AG10803 (cell line): ENCODE measurements around the gene ITPR1.
"Not testable (repeated sequence)": the region's sequence is repeated elsewhere in the genome, so short reads cannot be mapped to it uniquely, and the experiment has no call there.

ENCODE experiments used
- DNase-seq: peaks from one replicate; pipeline ENCODE4 v3.0.0; 2010; ENCODE audit warnings: low read depth
- H3K4me3 ChIP-seq: 2 replicates; pipeline ENCODE4 v1.5.1; 2011; ENCODE audit warnings: mild to moderate bottlenecking, low read length, control low read depth
- CTCF ChIP-seq: conservative IDR thresholded peaks from 2 replicates; pipeline ENCODE4 v1.5.1; 2011; ENCODE audit warnings: mild to moderate bottlenecking, low read length, control low read depth, inconsistent platforms

Gene ITPR1

GRCh38 chr3:4493014-4493940 lies at the start of gene ITPR1:
ITPR1 (plus strand) TSS chr3:4493348; CDS start chr3:4516492, 23,144 bp downstream.
- no peak for TF ChIP-seq CTCF
- peak within 1 kb of the TSS; percentile 87 for H3K4me3 ChIP-seq
- DNase-seq = peak; percentile 97

GRCh38 chr3:4447295-4447999 lies 45.7 kb upstream of the ITPR1 start:
- H3K4me3 ChIP-seq = no peak overlapping the region
- TF ChIP-seq CTCF = no peak
- no peak for DNase-seq

- DNase-seq = no peak
- no peak for TF ChIP-seq CTCF
- H3K4me3 ChIP-seq = no peak overlapping the region
These were observed 45.0 kb upstream of the ITPR1 start for GRCh38 chr3:4448187-4448586.

GRCh38 chr3:4449043-4449805 lies 43.9 kb upstream of the ITPR1 start:
- TF ChIP-seq CTCF = no peak
- H3K4me3 ChIP-seq = no peak overlapping the region
- no peak for DNase-seq

GRCh38 chr3:4454142-4454541 lies 39.0 kb upstream of the ITPR1 start:
- DNase-seq = no peak
- TF ChIP-seq CTCF = no peak
- H3K4me3 ChIP-seq = no peak overlapping the region

- H3K4me3 ChIP-seq, DNase-seq: not testable (repeated sequence)
These were observed 36.4 kb upstream of the ITPR1 start for GRCh38 chr3:4456780-4457179.

GRCh38 chr3:4458961-4459360 lies 34.2 kb upstream of the ITPR1 start:
- no peak for TF ChIP-seq CTCF
- no peak overlapping the region for H3K4me3 ChIP-seq
- DNase-seq = no peak
